GM18505 (cell line): Measurements from ENCODE around the gene MRPS2.
"Not testable (repeated sequence)": the region's sequence is repeated elsewhere in the genome, so short reads cannot be mapped to it uniquely, and the experiment has no call there.

Experiments used
- ATAC-seq: cut with Tn5 transposase; IDR thresholded peaks from one replicate; pipeline ENCODE4 v1.9.1; 2021; ENCODE audit not compliant: unreplicated experiment
- POLR2A ChIP-seq: IDR thresholded peaks from 4 replicates; pipeline ENCODE4 v1.6.1; 2011; ENCODE audit warnings: borderline replicate concordance; ENCODE audit not compliant: insufficient read depth, insufficient read length; ENCODE audit errors: extremely low read depth

MRPS2 gene

DNA sequence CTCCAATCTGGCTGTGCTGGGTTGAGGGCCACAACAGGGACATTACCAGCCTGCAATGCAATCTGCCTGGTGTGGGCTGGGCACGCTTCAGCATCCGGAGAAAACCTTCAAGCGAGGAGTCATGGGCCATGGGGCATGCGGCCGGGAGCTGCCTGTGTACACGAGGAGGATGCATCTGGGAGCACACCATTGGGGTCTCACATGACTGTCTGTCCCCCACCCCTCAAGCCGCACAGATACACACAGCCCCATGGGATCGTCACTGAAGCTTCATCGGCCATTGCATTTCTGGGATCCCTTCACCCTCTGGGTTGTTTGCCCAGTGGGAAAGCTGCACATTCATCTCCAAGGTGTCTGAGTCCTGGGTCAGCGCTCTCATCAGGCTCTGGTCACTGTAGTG is 30.6 kb downstream of the MRPS2 start:
- no peak for ATAC-seq
- no peak for TF ChIP-seq POLR2A

DNA sequence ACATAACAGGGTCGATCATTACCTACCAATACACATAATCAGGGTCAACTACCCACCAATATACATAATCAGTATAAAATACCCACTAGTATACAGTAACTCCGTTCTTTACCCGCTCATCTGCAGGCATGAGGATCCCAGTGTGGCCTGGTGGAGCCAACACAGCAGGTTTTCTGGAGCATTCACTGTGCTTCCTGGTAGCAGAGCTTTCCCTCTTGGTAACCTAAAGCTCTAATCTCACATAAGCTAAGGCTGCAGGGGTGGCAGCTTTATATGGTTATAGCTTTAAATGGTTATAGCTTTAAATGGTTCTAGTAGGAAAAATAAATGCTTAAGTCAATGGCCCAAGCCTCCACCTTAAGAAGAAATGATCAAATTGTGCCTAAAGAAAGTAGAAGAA is 32.6 kb downstream of the MRPS2 start:
- no peak for ATAC-seq
- TF ChIP-seq POLR2A: no peak

DNA sequence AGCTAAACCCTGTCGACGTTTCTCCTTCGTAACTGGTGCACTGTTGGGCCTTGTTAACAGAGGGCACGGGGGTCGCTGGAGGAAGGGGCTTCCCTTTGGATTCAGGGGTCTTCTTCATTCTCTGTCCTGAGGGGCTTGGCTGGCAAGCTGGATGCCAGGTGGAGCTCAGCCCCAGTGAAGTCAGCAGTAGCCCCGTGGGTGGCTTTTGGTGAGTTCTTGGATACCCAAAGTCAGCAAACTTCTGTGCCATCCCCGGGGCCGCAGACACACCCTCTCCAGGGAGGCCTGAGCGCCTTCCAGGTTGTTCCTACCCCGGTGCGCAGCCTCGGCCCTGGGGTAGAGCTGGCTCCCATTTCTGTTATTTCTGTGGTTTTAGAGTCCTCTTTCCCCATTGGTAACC is 33.2 kb downstream of the MRPS2 start:
- TF ChIP-seq POLR2A: no peak
- no peak for ATAC-seq

DNA sequence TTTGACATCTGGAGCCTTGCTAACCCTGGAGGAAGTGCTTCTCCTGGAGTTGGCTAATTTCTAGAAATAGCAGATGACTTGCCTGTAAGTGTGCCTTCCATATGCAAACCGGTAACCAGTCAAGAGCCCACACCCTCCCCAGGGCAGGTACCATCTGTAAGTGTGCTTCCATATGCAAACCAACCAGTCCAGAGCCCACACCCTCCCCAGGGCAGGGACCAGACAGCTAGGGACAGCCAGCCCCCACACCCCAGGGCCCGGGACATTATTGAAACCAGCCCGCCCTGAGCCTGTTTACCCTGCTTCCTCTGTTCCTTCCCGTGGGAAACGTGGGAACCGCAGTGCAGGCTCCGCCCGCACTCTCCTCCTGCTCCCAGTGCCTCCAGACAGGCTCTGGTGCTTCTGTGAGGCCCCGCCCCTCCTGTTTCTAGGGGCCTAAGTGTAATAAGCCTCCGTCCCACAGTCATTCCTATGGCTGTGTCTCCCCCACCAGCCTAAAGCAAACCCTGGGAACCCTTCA is 33.8 kb downstream of the MRPS2 start:
- not testable (repeated sequence) for ATAC-seq

DNA sequence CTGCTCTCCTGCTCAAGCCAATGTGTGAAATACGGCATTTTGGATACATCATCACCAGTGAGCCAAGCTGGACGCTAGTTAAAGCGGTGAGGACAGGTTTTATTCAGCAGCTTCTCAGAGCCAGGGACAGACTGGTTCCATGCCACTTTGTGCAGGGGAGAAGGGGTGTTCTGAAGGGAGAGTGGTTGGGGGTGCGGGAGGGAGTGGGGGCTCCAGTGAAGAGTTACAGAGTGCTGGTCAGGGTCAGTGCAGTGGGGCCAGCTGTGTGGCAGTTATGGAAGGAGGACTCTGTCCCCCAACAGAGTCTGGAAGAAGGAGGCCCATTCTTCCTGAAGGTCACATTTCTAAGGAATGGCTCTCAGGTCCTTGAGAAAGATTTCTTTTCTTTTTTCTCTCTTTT is 34.3 kb downstream of the MRPS2 start:
- ATAC-seq: not testable (repeated sequence)

DNA sequence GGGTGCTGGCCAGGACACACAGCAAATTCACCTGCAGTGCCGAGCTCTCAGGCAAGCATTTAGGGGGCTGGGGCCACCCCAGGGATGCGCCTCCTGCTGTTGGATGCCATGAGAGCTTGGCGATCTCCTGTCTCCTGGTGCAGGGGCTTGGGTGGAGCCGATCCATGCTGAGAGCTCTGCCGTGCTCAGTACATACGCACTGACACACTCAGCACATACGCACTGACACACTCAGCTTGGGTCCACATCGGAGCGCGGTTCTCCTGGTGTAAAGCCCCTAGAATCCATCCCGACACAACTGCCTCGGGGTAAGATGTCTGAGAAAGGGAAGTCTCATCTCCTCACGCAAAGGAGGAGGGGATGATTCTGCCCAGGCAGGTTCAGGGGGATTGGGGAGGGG is 35.1 kb downstream of the MRPS2 start:
- not testable (repeated sequence) for ATAC-seq

DNA sequence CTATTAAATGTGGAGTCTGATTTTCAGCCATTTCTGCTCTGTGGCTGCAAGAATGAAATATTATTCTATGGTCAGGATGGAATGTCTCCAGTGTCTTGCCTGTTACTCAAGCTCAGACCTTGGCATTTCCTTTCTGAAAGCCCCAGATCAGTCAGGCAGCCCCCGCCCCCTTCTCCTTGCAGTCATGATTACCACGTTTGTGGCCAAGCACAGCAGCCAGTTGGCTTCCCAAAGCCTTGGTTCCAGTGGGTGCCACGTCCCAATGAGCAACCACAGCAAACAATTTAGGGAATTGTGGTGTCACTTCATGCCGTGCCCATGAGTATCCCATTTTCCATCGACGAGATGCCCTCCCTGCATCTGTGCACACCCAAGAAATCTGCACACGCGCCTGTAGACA is 35.7 kb downstream of the MRPS2 start:
- no peak for ATAC-seq
- no peak for TF ChIP-seq POLR2A

DNA sequence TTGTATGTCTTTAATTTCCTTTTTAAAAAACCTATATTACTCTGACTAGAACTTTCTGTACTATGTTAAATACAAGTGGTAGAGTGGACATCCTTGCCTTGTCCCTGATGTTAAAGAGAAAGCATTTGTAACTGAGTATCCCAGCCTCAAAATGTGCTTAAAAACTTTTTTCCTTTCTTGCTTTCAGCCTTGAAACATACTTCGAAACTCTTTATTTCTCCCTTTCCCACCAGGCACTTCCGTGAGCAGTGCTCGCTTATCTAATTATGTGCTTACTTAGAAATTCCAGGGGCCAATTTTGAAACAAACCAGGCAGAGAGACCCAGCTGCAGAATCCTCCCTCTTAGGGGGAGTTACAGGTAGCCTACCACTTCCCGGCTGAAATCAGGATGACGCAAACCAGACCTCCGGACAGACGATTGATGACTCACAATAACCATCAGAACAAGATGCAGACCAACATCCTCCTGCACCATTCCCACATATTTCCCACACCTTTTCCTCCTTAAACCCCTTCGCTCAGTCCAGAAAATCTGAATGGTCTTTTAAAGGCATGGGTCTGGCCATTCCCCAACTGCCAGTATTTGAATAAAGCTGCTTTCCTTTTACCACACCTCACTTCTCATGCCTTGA is 42.9 kb downstream of the MRPS2 start:
- not testable (repeated sequence) for ATAC-seq

DNA sequence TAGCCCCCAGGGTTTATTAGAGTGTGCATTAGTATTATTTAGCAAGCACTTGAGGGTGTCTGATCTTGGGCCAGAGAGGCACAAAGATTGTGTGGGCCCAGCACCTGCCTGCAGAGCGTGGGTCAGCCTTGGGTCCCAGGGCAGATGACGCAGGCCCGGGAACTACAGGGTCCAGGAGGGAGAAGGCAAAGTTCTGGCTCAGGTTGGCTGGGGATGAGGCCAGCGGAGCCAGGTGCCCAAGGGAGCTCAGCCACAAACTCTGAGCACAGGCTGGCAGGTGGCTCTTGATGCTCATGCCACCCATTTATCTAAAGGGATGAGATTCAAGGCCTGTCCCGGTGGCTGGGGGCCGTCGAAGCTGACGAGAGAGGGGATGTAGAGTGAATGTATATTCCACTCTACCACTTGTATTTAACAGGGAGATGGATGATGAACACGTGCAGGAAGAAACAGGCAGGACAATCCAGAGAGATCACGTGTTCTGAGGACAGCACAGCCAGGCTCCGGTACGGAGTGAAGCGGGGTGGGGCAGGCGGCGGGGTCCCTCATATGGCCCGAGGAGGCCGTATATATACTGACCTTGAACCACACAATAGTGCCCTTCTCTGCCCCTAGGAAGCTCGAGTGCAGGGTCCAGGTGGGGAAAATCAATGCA is 44.6 kb downstream of the MRPS2 start:
- no peak for TF ChIP-seq POLR2A

DNA sequence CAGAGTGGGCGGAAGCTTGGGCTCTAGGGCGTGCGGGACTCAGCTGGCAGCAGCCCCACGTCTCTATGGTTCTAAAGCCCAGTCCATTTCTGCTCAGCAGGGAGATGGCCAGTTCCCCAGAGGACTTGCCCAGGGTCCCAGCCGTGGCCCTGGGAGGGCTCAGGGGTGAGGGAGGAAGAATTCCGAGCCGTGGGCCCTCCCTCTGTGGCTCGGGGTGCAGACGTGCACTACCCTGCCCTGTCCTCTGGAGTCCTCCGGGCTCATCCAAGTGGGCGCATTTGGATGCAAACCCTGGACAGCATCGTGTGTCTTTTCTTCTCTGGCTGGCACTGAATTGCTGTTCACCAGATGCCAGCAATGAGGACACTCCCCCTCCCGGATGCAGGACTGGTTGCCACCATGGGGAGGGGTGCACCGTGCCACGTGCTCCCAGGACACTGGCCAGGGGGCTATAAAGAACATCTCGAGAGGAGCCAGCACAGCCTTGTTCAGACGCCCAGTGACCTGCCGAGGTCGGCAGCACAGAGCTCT is 45.2 kb downstream of the MRPS2 start, which contains the start of gene OBP2A:
TSS of gene OBP2A (plus strand) at position 481 of the 531 bp plus-strand sequence. CDS start 55 bp downstream, outside the sequence.
- not testable (repeated sequence) for ATAC-seq

More for the DNA sequence above, 44.6 kb downstream of the MRPS2 start:
- no peak for ATAC-seq

DNA sequence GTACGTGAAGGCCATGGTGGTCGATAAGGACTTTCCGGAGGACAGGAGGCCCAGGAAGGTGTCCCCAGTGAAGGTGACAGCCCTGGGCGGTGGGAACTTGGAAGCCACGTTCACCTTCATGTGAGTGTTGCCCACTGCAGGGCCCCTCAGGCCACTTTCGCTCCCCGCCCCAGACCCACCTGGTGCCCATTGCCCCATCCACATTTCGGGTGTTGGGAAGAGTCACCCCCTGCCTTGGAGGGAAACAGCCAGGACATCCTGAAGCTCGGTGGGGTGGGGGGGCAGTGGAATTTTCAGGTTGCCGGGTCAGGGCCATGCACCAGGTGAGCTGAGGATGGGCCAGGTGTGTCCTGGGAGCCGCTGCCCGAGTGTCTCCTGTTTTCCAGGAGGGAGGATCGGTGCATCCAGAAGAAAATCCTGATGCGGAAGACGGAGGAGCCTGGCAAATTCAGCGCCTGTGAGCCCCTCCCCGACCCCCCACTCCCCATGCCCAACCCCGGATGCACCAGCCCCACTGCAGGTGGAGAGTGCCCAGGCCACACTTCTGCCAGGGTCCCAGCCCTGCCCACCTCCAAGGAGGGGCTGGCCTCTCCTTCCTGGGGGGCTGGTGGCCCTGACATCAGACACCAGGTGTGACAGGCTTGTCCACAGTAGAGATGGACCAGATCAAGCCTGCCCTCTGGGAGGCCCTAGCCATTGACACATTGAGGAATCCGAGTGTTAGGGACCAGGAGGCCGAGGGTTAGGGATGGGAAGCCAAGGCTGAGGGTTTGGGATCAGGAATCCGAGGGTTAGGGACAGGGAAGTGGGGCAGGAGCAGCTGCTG is 46.5 kb downstream of the MRPS2 start:
- ATAC-seq: not testable (repeated sequence)

DNA sequence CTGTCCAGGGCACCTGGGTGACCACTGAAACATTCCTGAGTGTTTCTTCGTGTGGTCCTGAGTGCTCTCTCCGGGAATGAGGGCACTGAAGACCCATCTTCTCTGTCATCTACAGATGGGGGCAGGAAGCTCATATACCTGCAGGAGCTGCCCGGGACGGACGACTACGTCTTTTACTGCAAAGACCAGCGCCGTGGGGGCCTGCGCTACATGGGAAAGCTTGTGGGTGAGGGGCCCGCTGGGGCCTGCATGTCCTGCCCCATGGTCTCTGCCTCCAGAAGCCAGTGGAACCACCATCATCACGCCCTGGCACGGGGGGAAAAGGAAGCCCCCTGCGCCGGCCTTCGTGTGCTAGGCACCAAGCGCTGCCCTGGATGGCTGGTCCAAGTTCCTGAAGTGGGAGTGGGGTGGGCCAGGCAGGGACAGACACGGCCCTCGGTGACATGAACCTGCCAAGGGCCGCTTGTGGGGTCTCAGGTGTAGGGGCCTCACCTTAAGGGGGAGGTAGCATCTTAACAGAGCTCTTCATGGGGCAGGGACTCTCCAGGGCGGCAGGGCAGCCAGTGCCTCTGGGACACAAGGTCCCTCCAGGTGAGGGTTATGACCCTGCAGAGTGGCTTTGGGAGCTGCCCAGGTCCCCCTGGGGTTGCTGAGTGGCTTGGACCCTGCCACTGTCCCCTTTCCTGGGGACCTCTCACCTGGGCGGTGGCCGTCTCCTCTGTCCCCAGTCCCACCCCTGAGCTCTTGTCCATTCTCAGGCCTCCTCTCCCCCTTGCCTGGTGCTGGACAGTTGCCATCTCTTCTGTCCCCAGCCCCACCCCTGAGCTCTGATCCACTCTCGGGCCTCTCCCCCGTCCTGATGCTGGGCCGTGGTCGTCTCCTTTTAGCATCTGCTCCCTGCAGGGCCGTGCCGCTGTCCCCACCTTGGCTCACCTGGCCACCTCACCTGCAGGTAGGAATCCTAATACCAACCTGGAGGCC is 47.6 kb downstream of the MRPS2 start:
- TF ChIP-seq POLR2A: no peak
- no peak for ATAC-seq

DNA sequence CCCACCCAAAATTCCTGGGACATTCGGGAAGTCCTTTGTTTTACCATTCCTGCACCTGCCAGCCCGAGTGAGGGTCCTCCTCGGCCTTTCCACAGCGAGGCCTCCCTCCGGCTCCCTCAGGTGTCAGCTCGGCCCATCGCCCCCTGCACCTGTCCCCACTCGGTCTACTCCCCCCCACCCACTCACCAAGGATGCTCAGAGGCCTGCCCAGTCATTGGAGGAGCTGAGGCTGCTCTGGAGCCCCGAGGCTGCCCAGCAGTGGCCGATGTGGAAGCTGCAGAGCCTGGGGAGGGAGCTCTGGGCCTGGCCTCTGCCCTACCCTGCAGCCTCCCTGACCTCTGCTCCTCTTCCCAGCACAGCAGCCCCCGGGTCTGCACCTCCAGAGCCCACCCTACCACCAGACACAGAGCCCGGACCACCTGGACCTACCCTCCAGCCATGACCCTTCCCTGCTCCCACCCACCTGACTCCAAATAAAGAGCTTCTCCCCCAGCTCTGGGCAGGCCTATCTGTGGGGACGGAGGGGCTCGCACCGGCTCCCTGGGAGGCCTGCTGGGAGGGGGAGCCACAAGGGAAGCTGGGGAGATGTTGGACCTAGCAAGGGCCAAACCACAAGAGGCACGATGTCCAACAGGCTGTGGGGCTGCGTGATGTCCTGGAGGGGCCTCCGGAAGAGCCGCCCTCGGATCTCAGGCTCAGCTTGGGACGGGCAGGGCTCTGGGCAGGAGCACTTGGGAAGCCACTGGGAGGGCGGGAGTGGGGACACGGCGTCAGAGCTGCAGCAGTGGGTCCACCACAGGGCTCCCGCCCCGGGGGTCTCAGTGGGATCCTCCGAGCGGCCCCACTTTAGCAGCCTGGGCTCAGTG is 49.2 kb downstream of the MRPS2 start:
- not testable (repeated sequence) for ATAC-seq
